ENCODE results near the gene NLRC5.

NLRC5 gene

GRCh38 chr16:57131351-57131970 lies 142.1 kb downstream of the NLRC5 start:
- DNase-seq (ENCODE audit: low spot score), result no peak

GRCh38 chr16:57132470-57132869 lies 143.1 kb downstream of the NLRC5 start:
- no peak for DNase-seq (ENCODE audit: low spot score)

- no peak for DNase-seq (ENCODE audit: low spot score)
Observed at GRCh38 chr16:57133031-57133430, 143.7 kb downstream of the NLRC5 start.

Data from CD4-positive, alpha-beta T cell treated with Interleukin-2 at 100 ng/mL for 4 hours (primary cell).